Activated T-cell treated with anti-CD3 and anti-CD28 coated beads for 48 hours (primary cell): Measurements from ENCODE around the gene CDH22.

ENCODE experiments used
- DNase-seq: peaks from one replicate; pipeline ENCODE4 v3.0.0-alpha.2; 2020; ENCODE audit warnings: low read depth

CDH22 gene

DNA sequence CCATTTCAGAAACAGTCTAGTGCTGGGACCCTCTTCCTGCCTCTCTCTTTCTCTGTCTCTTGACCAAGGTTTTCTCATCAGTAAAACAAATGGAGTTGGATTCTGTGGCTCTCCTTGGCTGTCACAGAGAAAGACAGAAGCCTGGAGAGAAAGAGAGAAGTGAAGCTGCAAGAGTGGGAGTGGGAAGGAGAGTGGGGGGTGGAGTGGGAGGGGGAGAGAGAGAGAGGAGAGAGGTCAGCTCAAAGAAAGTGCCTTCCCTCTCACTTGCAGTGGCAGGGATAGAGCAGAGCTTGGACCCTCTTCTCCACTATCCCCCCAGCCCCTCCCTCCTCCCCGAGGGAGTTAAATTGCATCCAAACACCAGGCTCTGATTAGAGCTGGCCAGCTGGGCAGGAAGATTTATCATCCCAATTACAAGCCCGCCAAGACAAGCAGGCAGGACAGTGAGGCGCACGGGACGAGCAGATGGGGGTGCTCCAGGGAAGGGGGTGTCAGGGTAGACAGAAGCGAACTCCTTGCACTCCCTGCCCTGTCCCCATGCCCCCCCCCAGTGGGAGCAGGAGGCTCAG lies 115.8 kb downstream of the CDH22 start:
- DNase-seq, result no peak

DNA sequence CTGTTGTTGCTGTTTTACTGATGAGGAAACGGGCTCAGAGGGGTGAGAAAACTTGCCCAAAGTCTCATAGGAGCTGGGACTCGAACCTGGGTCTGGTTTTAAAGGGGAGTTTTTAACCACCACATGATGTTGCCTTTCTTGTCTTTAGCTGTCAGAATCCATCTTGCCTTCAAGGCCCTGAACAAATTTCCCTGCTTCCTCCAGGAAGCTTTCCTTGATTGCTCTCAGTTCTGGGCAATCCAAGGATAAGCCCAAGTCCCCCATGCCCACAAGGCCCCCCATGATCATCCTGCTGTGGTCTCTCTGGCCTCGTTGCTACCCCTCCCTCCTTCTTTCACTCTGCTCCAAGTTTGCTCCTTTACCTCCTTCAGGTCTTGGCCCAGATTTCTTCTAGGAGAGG lies 116.7 kb downstream of the CDH22 start:
- no peak for DNase-seq

- no peak for DNase-seq
Measured at GRCh38 chr20:46191168-46191540, 117.1 kb downstream of the CDH22 start.

DNA sequence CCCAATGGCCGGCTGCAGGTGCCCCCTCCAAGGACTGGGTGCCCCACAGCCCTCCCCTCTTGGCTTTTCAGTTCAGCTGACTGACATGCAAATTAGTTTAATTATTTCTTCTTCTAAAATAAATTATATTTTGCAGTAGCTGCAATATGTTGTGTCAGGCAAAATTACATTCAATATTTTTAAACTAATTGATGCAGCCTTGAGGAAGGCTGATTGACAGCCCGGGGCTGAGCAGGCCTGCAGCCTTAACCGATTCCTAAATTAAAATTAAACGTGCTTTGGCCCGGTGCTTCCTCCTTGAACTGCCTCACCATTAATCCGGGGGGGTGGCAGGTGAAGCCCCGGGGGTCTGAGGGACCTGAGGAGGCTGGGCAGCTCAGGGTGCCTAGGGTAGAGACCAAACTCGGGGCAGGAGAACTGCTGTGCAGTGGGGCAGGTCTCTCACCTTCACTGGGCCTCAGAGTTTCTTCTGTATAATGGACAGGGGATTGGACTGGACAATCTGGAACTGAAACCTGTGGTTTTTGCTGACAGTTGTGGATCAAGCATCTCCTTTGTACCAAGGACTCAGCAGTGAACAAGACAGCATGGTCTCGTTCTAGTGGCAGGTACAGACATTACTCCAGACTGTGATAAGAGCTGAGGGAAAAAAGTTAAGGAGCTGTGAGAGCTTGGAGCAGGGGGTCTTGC lies 117.7 kb downstream of the CDH22 start:
- no peak for DNase-seq

- no peak for DNase-seq
Measured at GRCh38 chr20:46188866-46189541, 119.3 kb downstream of the CDH22 start.

- no peak for DNase-seq
Measured at GRCh38 chr20:46186210-46186609, 122.1 kb downstream of the CDH22 start.

- no peak for DNase-seq
Measured at GRCh38 chr20:46185353-46185752, 122.9 kb downstream of the CDH22 start.

DNA sequence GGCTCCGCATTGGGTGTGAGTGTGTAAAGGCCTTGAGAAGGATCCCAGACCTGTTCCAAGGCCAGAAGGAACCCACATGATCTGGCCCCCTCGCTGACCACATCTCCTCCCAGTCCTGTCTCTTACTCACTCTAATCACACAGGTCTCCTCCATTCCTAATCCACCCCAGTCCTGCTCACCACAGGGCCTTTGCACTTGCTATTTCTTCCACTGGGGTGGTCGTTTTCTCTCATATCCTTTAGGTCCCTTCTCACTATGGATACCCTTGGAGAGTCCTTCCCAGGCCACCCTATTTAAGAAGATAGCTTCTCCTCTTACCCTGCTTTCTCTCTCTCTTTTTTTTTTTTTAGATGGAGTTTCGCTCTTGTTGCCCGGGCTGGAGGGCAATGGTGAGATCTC lies 124.5 kb downstream of the CDH22 start:
- DNase-seq, result no peak

- no peak for DNase-seq
Measured at GRCh38 chr20:46182276-46183200, 125.8 kb downstream of the CDH22 start.

GRCh38 chr20:46179862-46180261 lies 128.4 kb downstream of the CDH22 start:
- DNase-seq, result no peak

DNA sequence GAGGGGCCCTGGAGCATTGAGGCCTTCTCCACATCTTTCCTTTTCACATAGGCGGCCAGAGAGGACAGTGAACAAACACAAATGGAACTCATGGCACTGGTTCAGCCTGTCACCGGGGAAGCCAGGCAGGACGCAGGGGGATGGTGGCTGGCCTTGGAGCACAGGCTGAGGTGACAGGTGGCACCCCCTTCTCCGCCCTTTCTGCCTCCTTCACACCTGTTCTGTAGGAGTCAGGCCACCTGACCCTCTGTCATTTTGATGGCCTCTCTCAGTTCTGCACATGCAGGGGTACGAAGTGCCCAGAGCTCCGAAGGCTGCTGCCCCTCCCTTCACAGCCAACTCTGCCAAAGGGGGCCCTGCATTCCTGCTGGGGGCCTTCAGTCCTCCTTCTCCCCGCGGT lies 129.4 kb downstream of the CDH22 start:
- no peak for DNase-seq

GRCh38 chr20:46177768-46178167 lies 130.5 kb downstream of the CDH22 start:
- no peak for DNase-seq

- DNase-seq, result no peak
Measured at GRCh38 chr20:46176739-46177378, 131.4 kb downstream of the CDH22 start.

- no peak for DNase-seq
Measured at GRCh38 chr20:46175127-46175494, 133.2 kb downstream of the CDH22 start.

DNA sequence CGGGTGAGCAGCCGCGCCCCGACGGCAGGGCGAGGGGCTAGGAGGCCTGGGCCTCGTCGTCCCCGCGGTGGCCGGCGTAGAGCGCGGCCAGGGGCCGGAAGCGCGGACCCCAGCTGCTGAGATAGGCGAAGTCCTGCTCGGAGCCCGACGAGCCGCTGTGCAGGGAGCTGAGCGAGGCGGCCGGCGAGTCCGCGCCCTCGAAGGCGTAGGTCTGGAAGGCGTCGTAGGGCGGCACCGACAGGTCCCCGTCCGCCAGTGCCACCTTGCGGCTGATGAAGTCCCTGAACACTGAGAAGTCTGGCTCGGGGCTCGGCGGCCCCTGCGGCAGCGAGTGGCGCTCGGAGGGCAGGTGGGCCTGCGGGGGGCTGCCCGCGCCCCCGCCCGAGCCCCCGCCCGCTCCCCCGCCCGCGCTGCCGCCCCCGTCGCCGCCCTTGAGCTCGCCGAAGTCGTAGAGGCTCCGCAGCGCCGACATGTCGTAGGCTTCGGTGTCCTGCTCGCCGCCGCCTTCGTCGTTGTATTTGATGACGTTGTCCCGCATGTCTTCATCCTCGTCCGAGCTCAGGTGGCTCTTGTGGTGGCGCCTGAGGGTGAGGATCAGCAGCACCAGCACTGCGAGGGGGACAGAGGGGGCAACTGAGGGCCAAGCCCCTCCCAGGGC lies 133.7 kb downstream of the CDH22 start:
- DNase-seq, result peak; percentile 69

DNA sequence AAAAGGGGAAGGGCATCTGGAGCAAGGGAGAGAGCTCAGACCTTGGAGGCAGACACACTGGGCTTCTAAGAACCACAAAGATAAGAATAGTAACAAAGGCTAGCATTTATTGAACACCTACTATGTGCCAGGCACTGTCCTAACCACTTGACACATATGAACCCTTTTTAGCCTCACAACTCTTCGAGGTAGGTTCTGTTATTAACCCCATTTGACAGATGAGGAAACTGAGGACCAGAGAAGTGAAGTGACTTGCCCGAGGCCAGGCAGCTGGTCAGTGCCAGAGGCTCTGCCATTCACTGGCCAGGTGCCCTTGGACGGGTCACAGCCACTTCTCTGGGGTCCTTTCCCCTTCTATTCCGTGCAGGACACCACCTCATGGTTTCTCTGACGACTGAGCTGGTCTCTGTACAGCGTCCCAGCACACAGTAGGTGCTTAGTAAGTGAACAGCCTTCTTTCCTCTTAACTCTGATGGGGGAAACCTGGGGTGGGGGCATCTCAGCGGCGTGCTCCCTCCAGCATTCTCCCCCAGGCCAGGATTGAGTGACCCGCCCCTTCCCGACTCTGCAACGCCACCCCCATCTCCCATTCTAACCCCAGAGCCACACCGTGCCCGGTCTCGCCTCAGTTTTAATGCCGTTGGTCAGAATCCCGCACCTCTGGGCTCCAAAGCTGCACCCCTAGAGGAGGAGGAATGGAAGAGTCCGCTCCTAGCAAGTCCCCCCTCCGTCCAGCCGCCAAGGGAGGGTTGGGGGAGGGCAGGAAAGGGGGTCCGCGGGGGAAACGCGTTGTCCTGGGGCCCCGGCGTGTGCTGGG lies 134.4 kb downstream of the CDH22 start:
- no peak for DNase-seq

GRCh38 chr20:46172961-46173536 lies 135.2 kb downstream of the CDH22 start:
- DNase-seq, result no peak

DNA sequence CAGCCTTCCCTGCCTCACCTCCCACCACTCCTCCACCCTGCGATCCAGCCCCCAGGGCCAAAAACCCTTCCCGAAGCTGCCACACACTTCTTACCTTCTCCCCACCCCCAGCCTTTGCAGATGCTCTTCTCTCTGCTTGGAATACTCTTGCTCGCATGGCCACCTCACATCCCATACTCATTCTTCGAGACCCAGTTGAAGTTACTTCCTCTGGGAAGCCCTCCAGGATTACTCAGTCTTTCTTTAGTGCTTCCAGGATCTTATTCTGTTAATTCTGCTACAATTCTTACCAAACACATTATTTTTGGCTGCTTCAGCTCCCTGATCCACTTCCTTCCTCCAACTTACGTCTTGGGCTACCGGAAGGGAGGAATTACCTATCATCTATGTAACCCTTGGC lies 135.8 kb downstream of the CDH22 start:
- DNase-seq, result no peak

DNA sequence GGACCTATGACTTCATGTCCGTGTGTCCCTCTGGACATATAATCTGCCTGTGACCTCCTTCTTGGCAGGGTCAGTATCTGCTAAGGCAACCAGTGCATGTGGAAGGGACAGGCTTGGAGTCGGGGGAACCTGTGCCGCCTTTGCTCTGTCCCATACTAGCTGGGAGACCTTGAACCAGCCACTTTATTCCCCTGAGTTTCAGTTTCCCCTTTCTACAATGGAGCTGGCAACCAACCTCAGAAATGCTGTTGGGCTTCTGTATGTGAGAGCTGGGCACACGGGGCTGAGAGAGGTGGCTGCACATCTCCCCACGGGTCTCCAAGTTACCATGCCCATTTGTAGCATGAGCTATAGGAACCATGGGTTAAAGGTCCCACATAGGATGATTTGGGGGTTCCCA lies 136.4 kb downstream of the CDH22 start:
- no peak for DNase-seq

DNA sequence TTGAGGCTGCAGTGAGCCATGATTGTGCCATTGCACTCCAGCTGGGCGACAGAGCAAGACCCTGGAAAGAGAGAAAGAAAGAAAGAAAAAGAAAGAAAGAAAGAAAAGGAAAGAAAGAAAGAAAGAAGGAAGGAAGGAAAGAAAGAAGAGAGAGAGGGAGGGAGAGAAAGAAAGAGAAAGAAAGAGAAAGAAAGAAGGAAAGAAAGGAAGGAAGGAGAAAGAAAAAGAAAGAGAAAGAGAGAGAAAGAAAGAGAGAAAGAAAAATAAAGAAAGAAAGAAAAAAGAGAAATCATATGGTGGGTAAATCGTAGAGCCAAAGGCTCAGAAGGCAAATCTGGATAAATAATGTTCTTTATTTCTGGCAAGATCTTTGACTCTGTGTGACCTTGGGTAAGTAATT lies 136.8 kb downstream of the CDH22 start:
- DNase-seq, result no peak
